HEK293 (cell line): ENCODE data around the gene LAMTOR4.

Experiments used
- CTCF ChIP-seq: fragments of 450-650 bp; formaldehyde crosslinking; IDR thresholded peaks from 2 replicates; pipeline ENCODE4 v1.5.1; 2016; ENCODE audit warnings: missing biosample characterization, missing genetic modification characterization
- GLIS2 ChIP-seq: fragments of 450-650 bp; formaldehyde crosslinking; IDR thresholded peaks from 2 replicates; pipeline ENCODE4 v1.5.1; 2016; ENCODE audit warnings: missing biosample characterization, missing genetic modification characterization
- INSM2 ChIP-seq: fragments of 450-650 bp; formaldehyde crosslinking; IDR thresholded peaks from 2 replicates; pipeline ENCODE4 v1.5.1; 2016; ENCODE audit warnings: missing biosample characterization, missing genetic modification characterization
- KLF10 ChIP-seq: fragments of 450-650 bp; IDR thresholded peaks from 2 replicates; pipeline ENCODE4 v1.5.1; 2018; ENCODE audit warnings: missing biosample characterization, mild to moderate bottlenecking, missing genetic modification characterization
- KLF9 ChIP-seq: fragments of 450-650 bp; formaldehyde crosslinking; IDR thresholded peaks from 2 replicates; pipeline ENCODE4 v1.5.1; 2016; ENCODE audit warnings: missing biosample characterization, missing genetic modification characterization, low read depth
- PATZ1 ChIP-seq: fragments of 450-650 bp; formaldehyde crosslinking; IDR thresholded peaks from 2 replicates; pipeline ENCODE4 v1.5.1; 2016; ENCODE audit warnings: missing biosample characterization, missing genetic modification characterization
- PRDM10 ChIP-seq: fragments of 450-650 bp; formaldehyde crosslinking; IDR thresholded peaks from 2 replicates; pipeline ENCODE4 v1.5.1; 2016; ENCODE audit warnings: missing biosample characterization, missing genetic modification characterization
- ZBTB17 ChIP-seq: fragments of 450-650 bp; formaldehyde crosslinking; IDR thresholded peaks from 2 replicates; pipeline ENCODE4 v1.5.1; 2016; ENCODE audit warnings: missing biosample characterization, missing genetic modification characterization
- ZBTB20 ChIP-seq: fragments of 450-650 bp; formaldehyde crosslinking; IDR thresholded peaks from 2 replicates; pipeline ENCODE4 v1.5.1; 2016; ENCODE audit warnings: missing biosample characterization, missing genetic modification characterization
- ZBTB48 ChIP-seq: fragments of 450-650 bp; formaldehyde crosslinking; IDR thresholded peaks from 2 replicates; pipeline ENCODE4 v1.5.1; 2016; ENCODE audit warnings: missing biosample characterization, missing genetic modification characterization
- ZFP69B ChIP-seq: fragments of 450-650 bp; formaldehyde crosslinking; IDR thresholded peaks from 2 replicates; pipeline ENCODE4 v1.5.1; 2016; ENCODE audit warnings: missing biosample characterization, missing genetic modification characterization
- ZNF114 ChIP-seq: fragments of 450-650 bp; formaldehyde crosslinking; IDR thresholded peaks from 2 replicates; pipeline ENCODE4 v1.5.0; 2017; ENCODE audit warnings: missing biosample characterization, missing genetic modification characterization
- ZNF140 ChIP-seq: fragments of 450-650 bp; formaldehyde crosslinking; IDR thresholded peaks from 2 replicates; pipeline ENCODE4 v1.5.1; 2016; ENCODE audit warnings: missing biosample characterization, missing genetic modification characterization
- ZNF146 ChIP-seq: fragments of 450-650 bp; formaldehyde crosslinking; IDR thresholded peaks from 2 replicates; pipeline ENCODE4 v1.5.1; 2016; ENCODE audit warnings: missing biosample characterization, missing genetic modification characterization
- ZNF211 ChIP-seq: fragments of 450-650 bp; formaldehyde crosslinking; IDR thresholded peaks from 2 replicates; pipeline ENCODE4 v1.5.1; 2016; ENCODE audit warnings: low read depth, missing biosample characterization, missing genetic modification characterization
- ZNF324 ChIP-seq: fragments of 450-650 bp; formaldehyde crosslinking; IDR thresholded peaks from 2 replicates; pipeline ENCODE4 v1.5.1; 2016; ENCODE audit warnings: missing biosample characterization, missing genetic modification characterization
- ZNF362 ChIP-seq: fragments of 450-650 bp; formaldehyde crosslinking; IDR thresholded peaks from 2 replicates; pipeline ENCODE4 v1.5.1; 2016; ENCODE audit warnings: missing biosample characterization, missing genetic modification characterization
- ZNF366 ChIP-seq: fragments of 450-650 bp; formaldehyde crosslinking; conservative IDR thresholded peaks from 2 replicates; pipeline ENCODE4 v1.5.1; 2016; ENCODE audit warnings: missing biosample characterization, missing genetic modification characterization
- ZNF473 ChIP-seq: fragments of 450-650 bp; formaldehyde crosslinking; IDR thresholded peaks from 2 replicates; pipeline ENCODE4 v1.5.1; 2017; ENCODE audit warnings: missing biosample characterization, missing genetic modification characterization
- ZNF585B ChIP-seq: fragments of 450-650 bp; formaldehyde crosslinking; IDR thresholded peaks from 2 replicates; pipeline ENCODE4 v1.5.1; 2016; ENCODE audit warnings: missing biosample characterization, missing genetic modification characterization
- ZNF600 ChIP-seq: fragments of 450-650 bp; formaldehyde crosslinking; IDR thresholded peaks from 2 replicates; pipeline ENCODE4 v1.5.1; 2016; ENCODE audit warnings: missing biosample characterization, missing genetic modification characterization
- ZNF629 ChIP-seq: fragments of 450-650 bp; formaldehyde crosslinking; IDR thresholded peaks from 2 replicates; pipeline ENCODE4 v1.5.1; 2017; ENCODE audit warnings: missing biosample characterization, missing genetic modification characterization
- ZNF654 ChIP-seq: fragments of 450-650 bp; formaldehyde crosslinking; IDR thresholded peaks from 2 replicates; pipeline ENCODE4 v1.5.1; 2016; ENCODE audit warnings: low read depth, missing biosample characterization, missing genetic modification characterization
- ZNF76 ChIP-seq: fragments of 450-650 bp; formaldehyde crosslinking; IDR thresholded peaks from 2 replicates; pipeline ENCODE4; 2016; ENCODE audit warnings: low read depth, missing biosample characterization, missing genetic modification characterization, borderline replicate concordance
- ZNF776 ChIP-seq: fragments of 450-650 bp; formaldehyde crosslinking; IDR thresholded peaks from 2 replicates; pipeline ENCODE4 v1.5.0; 2017; ENCODE audit warnings: missing biosample characterization, missing genetic modification characterization, borderline replicate concordance
- ZNF777 ChIP-seq: fragments of 450-650 bp; formaldehyde crosslinking; IDR thresholded peaks from 2 replicates; pipeline ENCODE4 v1.5.1; 2017; ENCODE audit warnings: missing biosample characterization, missing genetic modification characterization, borderline replicate concordance
- ZSCAN16 ChIP-seq: fragments of 450-650 bp; formaldehyde crosslinking; IDR thresholded peaks from 2 replicates; pipeline ENCODE4 v1.5.1; 2016; ENCODE audit warnings: missing biosample characterization, missing genetic modification characterization
- ZSCAN5A ChIP-seq: fragments of 450-650 bp; formaldehyde crosslinking; IDR thresholded peaks from 2 replicates; pipeline ENCODE4 v1.5.1; 2016; ENCODE audit warnings: missing biosample characterization, missing genetic modification characterization

Gene LAMTOR4

GRCh38 chr7:100119970-100120732, 28.6 kb upstream of the LAMTOR4 start (continued):
- TF ChIP-seq PRDM10 (tag by site-specific recombination), result peak; percentile 97
- no peak for TF ChIP-seq ZSCAN16 (tag by site-specific recombination)
- peak; percentile 92 for TF ChIP-seq ZNF76 (tag by site-specific recombination)
- no peak for TF ChIP-seq ZNF654
- TF ChIP-seq ZNF776, result no peak
- no peak for TF ChIP-seq ZNF114 (tag by site-specific recombination)
- TF ChIP-seq ZBTB17 (tag by site-specific recombination), result peak; percentile 82
- no peak for TF ChIP-seq ZNF585B (tag by site-specific recombination)
- TF ChIP-seq ZNF211, result no peak
- TF ChIP-seq PATZ1 (tag by site-specific recombination), result peak; percentile 67
- TF ChIP-seq ZNF146, result no peak
- TF ChIP-seq ZBTB48 (tag by site-specific recombination), result peak; percentile 46; the same call in 1 of the 2 replicates
- peak; percentile 45 for TF ChIP-seq ZNF629
- TF ChIP-seq ZFP69B, result 0 out of 2 replicates have a peak, but pooled peaks have one; percentile 62
- TF ChIP-seq ZNF473 (tag by site-specific recombination), result no peak
- peak; percentile 65 for TF ChIP-seq ZNF366 (tag by site-specific recombination)
- peak; percentile 75 for TF ChIP-seq KLF10 (tag by site-specific recombination)
- TF ChIP-seq ZNF600 (tag by site-specific recombination), result 0 out of 2 replicates have a peak, but pooled peaks have one; percentile 10
- TF ChIP-seq ZNF140 (tag by site-specific recombination), result no peak
- TF ChIP-seq GLIS2 (tag by site-specific recombination), result no peak; the same call in 1 of the 2 replicates
- peak; percentile 64 for TF ChIP-seq KLF9 (tag by site-specific recombination)
- no peak; the same call in 1 of the 2 replicates for TF ChIP-seq CTCF (tag by site-specific recombination)
- peak; percentile 82; the same call in 1 of the 2 replicates for TF ChIP-seq ZNF362
- peak; percentile 94 for TF ChIP-seq ZBTB20
- 0 out of 2 replicates have a peak, but pooled peaks have one; percentile 34 for TF ChIP-seq ZNF777
- 0 out of 2 replicates have a peak, but pooled peaks have one; percentile 16 for TF ChIP-seq ZNF324 (tag by site-specific recombination)
- TF ChIP-seq ZSCAN5A (tag by site-specific recombination), result no peak
- peak; percentile 70; the same call in 1 of the 2 replicates for TF ChIP-seq INSM2
